PC-9 (cell line): ENCODE measurements around the gene WNT10A. TPM values are rescaled to one million over a fixed set of nuclear protein-coding genes. Genes with fewer than 3 reads are reported as not detected.

Source experiments
- BruUV-seq: library from RNA; stranded (reverse); fragments of 400-500 nt; replicated peaks from 2 replicates; lab custom pipeline; 2021; lab: Mats Ljungman, UMichigan
- CTCF ChIA-PET: fragments of 300-600 bp; sonication (Branson Sonifier 250); formaldehyde crosslinking; loops from one replicate; lab custom pipeline; 2022; ENCODE audit warnings: antibody characterized with exemption; lab: Charles Lee
- POLR2A ChIA-PET: fragments of 300-600 bp; sonication (Branson Sonifier 250); formaldehyde crosslinking; loops from one replicate; lab custom pipeline; 2022; ENCODE audit warnings: antibody characterized with exemption; ENCODE audit not compliant: unreplicated experiment; lab: Charles Lee
- DNase-seq, 2 experiments: peaks; one replicate each; pipeline versions ENCODE4 v3.0.0 to v3.0.0-alpha.2; 2015 to 2022; ENCODE audit warnings: mixed read lengths in 1 of 2
- H2AFZ ChIP-seq: fragments of 200-600 bp; sonication (generic); 2 replicates; pipeline ENCODE4 v1.8.1; 2017; ENCODE audit warnings: antibody characterized with exemption
- H3F3A ChIP-seq: fragments of 200-600 bp; sonication (generic); 2 replicates; pipeline ENCODE4 v1.8.1; 2017; ENCODE audit warnings: antibody characterized with exemption, mild to moderate bottlenecking, low read depth; ENCODE audit not compliant: insufficient read depth
- H3K27ac ChIP-seq: fragments of 200-600 bp; sonication (generic); 2 replicates; pipeline ENCODE4 v1.6.1; 2016; ENCODE audit warnings: mixed run types
- H3K27me3 ChIP-seq: fragments of 200-600 bp; sonication (generic); 2 replicates; pipeline ENCODE4 v1.6.1; 2016; ENCODE audit warnings: low read depth, mixed run types; ENCODE audit not compliant: insufficient read depth
- H3K36me3 ChIP-seq: fragments of 200-600 bp; sonication (generic); 2 replicates; pipeline ENCODE4 v1.6.1; 2016; ENCODE audit warnings: low read depth, mixed run types
- H3K4me1 ChIP-seq: fragments of 200-600 bp; sonication (generic); replicated peaks from 2 replicates; pipeline ENCODE4 v1.6.1; 2016; ENCODE audit warnings: mixed run types; ENCODE audit not compliant: insufficient read depth
- H3K4me2 ChIP-seq: fragments of 200-600 bp; sonication (generic); 2 replicates; pipeline ENCODE4 v1.6.1; 2017; ENCODE audit warnings: mixed run types
- H3K4me3 ChIP-seq: fragments of 200-600 bp; sonication (generic); 2 replicates; pipeline ENCODE4 v1.6.1; 2016; ENCODE audit warnings: mixed run types
- H3K79me2 ChIP-seq: fragments of 200-600 bp; sonication (generic); 2 replicates; pipeline ENCODE4 v1.6.1; 2017; ENCODE audit warnings: low read depth, mixed run types
- H3K9me2 ChIP-seq: fragments of 200-600 bp; sonication (generic); 2 replicates; pipeline ENCODE4 v1.8.1; 2017; ENCODE audit warnings: mild to moderate bottlenecking; ENCODE audit not compliant: insufficient read depth
- H3K9me3 ChIP-seq: fragments of 200-600 bp; sonication (generic); 2 replicates; pipeline ENCODE4 v1.8.1; 2016; ENCODE audit warnings: low read depth; ENCODE audit not compliant: insufficient read depth
- H4K20me1 ChIP-seq: fragments of 200-600 bp; sonication (generic); 2 replicates; pipeline ENCODE4 v1.8.1; 2017; ENCODE audit not compliant: insufficient read depth
- EZH2 ChIP-seq: fragments of 200-600 bp; sonication (generic); IDR thresholded peaks from 2 replicates; pipeline ENCODE4 v1.8.0; 2017; ENCODE audit warnings: antibody characterized with exemption, low read depth
- intact Hi-C: fragments of 100-400 bp; cut with micrococcal nuclease; formaldehyde crosslinking; loops from one replicate; pipeline ENCODE4 v1.10.0; 2022; ENCODE audit not compliant: unreplicated experiment
- total RNA-seq: library from RNA; stranded (reverse); gene quantifications from 2 replicates; pipeline ENCODE4 v1.2.3, GENCODE V29; 2021
- TF ChIP-seq, protein P1 (sequence below): fragments of 200-600 bp; sonication (generic); conservative IDR thresholded peaks from 2 replicates; pipeline ENCODE4 v1.6.1; 2017; ENCODE audit warnings: mixed run types, antibody characterized with exemption, mild to moderate bottlenecking, moderate library complexity

The WNT10A gene
- total RNA-seq, 1 experiment from 2014 or later: 1.2 TPM

DNA sequence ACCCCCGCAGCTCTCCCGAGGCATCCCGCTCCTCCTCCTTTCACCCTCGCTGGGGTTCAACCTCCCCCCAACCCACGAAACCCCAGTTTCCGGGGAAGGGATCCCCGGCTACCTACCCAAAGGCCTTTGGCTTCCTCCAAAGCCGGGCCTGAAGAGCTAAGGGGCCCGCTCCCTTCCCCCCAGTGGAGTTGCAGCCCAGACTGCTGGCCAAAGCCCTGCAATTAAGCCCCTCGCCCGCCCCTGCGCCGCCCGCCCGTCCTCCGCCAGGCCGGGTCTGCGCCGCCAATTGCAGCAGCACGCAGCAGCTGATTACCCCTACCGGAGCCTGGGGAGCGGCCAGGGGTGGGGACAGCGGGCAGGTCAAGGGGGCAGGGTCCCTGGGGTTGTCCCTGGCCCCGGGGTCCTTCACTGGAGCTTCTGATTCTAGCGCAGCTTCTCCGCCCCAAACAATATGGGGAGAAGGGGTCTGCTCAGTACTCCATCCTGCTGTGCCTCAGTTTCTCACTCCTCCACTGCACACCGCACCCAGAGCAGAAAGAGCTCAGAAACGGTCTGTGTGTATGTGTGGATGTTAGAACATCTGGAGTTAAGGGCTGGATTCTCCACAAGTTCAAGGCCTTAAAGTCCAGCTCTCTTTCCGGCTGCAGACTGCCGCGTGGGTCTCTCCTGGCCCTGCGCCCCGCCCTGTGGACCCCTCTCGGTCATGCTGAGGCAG, 16.9 kb downstream of the WNT10A start:
- Histone ChIP-seq H3K79me2 (no peaks in the 10 kb centered on the region), H3K36me3 (no peaks in the 10 kb centered on the region), H3K4me1 (peaks cover 52% of the 10 kb centered on the region), H3F3A (peaks cover 41% of the 10 kb centered on the region), H3K27me3 (no peaks in the 10 kb centered on the region), H3K27ac (peak overlapping the region; percentile 87), H3K9me3 (no peaks in the 10 kb centered on the region), H3K4me3 (peak overlapping the region; percentile 59; the same call in 1 of the 2 replicates), H3K4me2 (peak overlapping the region; percentile 87), H3K9me2 (no peaks in the 10 kb centered on the region), H2AFZ (peak overlapping the region; percentile 75; the same call in 1 of the 2 replicates), H4K20me1 (no peaks in the 10 kb centered on the region)
- DNase-seq: no peak
- CTCF ChIA-PET: interaction anchor here (0.7 to 2.6 kb wide), 7 partner anchors 9 to 83 kb away, joined by 3 to 65 read pairs (median 3); no protein-coding TSS in a partner anchor
- intact Hi-C loops: loop anchor here (1.0 to 10.0 kb wide), 5 partner anchors 21 to 377 kb away; partner anchors contain the start of genes BCS1L, DNAJB2 and ZNF142
- TF ChIP-seq EZH2: no peak
- TF ChIP-seq, protein P1, sequence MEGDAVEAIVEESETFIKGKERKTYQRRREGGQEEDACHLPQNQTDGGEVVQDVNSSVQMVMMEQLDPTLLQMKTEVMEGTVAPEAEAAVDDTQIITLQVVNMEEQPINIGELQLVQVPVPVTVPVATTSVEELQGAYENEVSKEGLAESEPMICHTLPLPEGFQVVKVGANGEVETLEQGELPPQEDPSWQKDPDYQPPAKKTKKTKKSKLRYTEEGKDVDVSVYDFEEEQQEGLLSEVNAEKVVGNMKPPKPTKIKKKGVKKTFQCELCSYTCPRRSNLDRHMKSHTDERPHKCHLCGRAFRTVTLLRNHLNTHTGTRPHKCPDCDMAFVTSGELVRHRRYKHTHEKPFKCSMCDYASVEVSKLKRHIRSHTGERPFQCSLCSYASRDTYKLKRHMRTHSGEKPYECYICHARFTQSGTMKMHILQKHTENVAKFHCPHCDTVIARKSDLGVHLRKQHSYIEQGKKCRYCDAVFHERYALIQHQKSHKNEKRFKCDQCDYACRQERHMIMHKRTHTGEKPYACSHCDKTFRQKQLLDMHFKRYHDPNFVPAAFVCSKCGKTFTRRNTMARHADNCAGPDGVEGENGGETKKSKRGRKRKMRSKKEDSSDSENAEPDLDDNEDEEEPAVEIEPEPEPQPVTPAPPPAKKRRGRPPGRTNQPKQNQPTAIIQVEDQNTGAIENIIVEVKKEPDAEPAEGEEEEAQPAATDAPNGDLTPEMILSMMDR: no peak
- no TSS peak for BruUV-seq
- POLR2A ChIA-PET: no interaction called here

DNA sequence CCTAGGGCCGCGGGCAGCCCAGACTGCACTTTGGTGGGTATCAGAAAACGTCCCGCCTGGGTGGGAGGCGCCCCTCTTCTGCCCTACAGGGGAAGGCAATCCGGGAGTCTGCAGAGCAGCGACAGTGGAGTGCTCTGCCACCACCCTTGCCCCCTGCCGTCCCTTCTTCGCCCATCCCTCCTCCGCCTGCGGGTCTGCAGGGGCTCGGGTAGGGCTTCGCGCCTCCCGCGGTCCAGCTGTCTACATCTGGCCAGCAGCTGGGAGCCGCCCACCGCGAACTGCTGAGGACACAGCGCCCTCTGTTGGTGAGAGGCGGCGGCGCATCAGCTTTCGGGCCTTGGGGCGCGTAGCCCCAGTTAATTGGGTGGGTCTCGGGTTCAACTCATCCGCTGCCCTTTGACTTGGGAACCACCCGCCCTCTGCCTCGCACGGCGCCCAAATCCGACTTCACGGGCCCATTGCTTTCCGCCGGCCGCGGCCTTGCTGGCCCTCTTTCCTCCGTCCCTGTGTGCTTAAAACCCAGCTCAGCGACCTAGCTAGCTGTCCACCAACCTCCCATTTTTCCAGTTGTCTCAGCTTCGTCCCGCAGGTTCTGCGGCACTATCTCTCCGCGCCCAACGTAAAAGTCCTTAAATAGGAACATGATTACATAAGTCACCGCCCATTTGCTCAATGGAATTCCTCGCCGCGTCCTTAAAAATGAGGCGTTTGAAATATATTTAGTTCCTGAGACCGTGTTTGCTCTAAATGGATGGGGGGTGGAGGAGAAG, 17.6 kb downstream of the WNT10A start:
- Histone ChIP-seq H3K36me3 (no peaks in the 10 kb centered on the region), H3K79me2 (no peaks in the 10 kb centered on the region), H3K4me1 (peaks cover 49% of the 10 kb centered on the region), H4K20me1 (no peaks in the 10 kb centered on the region), H3K27me3 (no peaks in the 10 kb centered on the region), H2AFZ (no peak overlapping the region), H3K9me2 (no peaks in the 10 kb centered on the region), H3K4me2 (peak overlapping the region; percentile 87), H3K27ac (no peak overlapping the region), H3K9me3 (no peaks in the 10 kb centered on the region), H3F3A (peaks cover 41% of the 10 kb centered on the region), H3K4me3 (no peak overlapping the region)
- peak in 1 of 2 experiments; percentile 71 for DNase-seq
- TF ChIP-seq, protein P1: peak; percentile 96
- TF ChIP-seq EZH2: no peak
- intact Hi-C loops: loop anchor here (1.0 to 10.0 kb wide), 5 partner anchors 22 to 377 kb away; partner anchors contain the start of genes BCS1L, DNAJB2 and ZNF142
- ChIA-PET POLR2A (no interaction called here), CTCF (interaction anchor here (0.6 to 2.6 kb wide), 9 partner anchors 8 to 82 kb away, joined by 3 to 65 read pairs (median 3); no protein-coding TSS in a partner anchor)
- BruUV-seq: no TSS peak

DNA sequence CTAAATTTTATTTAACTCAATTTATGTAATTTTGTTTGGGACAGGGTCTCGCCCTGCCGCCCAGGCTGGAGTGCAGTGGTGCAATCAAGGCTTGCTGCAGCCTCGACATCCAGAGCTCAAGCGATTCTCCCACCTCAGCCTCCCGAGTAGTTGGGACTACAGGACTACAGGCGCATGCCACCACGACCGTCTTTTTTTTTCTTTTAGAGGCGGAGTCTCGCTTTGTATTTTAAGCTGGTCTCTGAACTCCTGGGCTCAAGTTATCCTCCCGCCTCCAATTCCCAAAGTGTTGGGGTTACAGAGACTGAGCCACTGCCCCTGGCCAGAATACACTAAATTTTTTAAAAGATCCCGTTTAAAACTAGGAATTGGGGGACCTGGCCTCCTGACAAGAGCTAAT, 18.5 kb downstream of the WNT10A start:
- Histone ChIP-seq H3K4me3 (no peak overlapping the region), H3K4me2 (no peak overlapping the region), H4K20me1 (no peaks in the 10 kb centered on the region), H2AFZ (no peak overlapping the region), H3K27ac (no peak overlapping the region), H3K36me3 (no peaks in the 10 kb centered on the region), H3K9me2 (no peaks in the 10 kb centered on the region), H3K79me2 (no peaks in the 10 kb centered on the region), H3F3A (peaks cover 34% of the 10 kb centered on the region), H3K4me1 (peaks cover 40% of the 10 kb centered on the region), H3K9me3 (no peaks in the 10 kb centered on the region), H3K27me3 (no peaks in the 10 kb centered on the region)
- no peak for DNase-seq
- ChIA-PET CTCF (no interaction called here), POLR2A (no interaction called here)
- TF ChIP-seq EZH2: no peak
- TF ChIP-seq, protein P1: no peak
- BruUV-seq: no TSS peak
- intact Hi-C loops: loop anchor here (5.0 to 10.0 kb wide), 3 partner anchors 167 to 376 kb away; partner anchors contain the start of genes BCS1L, DNAJB2 and ZNF142
